ENCODE results near the gene PTPRT. TPM values are rescaled to one million over a fixed set of nuclear protein-coding genes. Genes with fewer than 3 reads are reported as not detected.

Gene PTPRT
- total RNA-seq, 1 experiment from 2014 or later = 0.13 TPM

GRCh38 chr20:43046966-43047365 lies 142.7 kb downstream of the PTPRT start:
- Histone ChIP-seq H2BK120ac (ENCODE audit: low read depth, low read length, poor library complexity, severe bottlenecking) (no peak overlapping the region), H4K5ac (ENCODE audit: insufficient read length, low read depth, low read length) (no peak overlapping the region), H3K79me1 (ENCODE audit: insufficient read depth, low read depth, low read length, poor library complexity, severe bottlenecking) (no peaks in the 10 kb centered on the region), H2AFZ (ENCODE audit: low read length) (no peak overlapping the region), H3K4me2 (ENCODE audit: insufficient read depth, insufficient read length, low read length) (no peak overlapping the region), H3K23me2 (ENCODE audit: insufficient read length, low read depth, low read length, poor library complexity, severe bottlenecking) (no peaks in the 10 kb centered on the region), H3K18ac (ENCODE audit: insufficient read length, low read depth, low read length) (no peak overlapping the region), H2BK12ac (ENCODE audit: insufficient read length, low read depth, low read length) (no peak overlapping the region), H2BK15ac (ENCODE audit: low read depth, low read length) (no peak overlapping the region), H3K9ac (ENCODE audit: extremely low read depth, insufficient read length, low read length) (no peak overlapping the region), H3K4me1 (ENCODE audit: insufficient read depth, low read length) (no peaks in the 10 kb centered on the region), H3K9me3 (ENCODE audit: control insufficient read depth, low read depth, low read length) (peaks cover 5% of the 10 kb centered on the region), H3K27me3 (ENCODE audit: insufficient read depth, low read length) (no peaks in the 10 kb centered on the region), H4K8ac (replicated peaks; ENCODE audit: insufficient read length, low read depth, low read length) (no peak overlapping the region), H2BK5ac (ENCODE audit: insufficient read length, low read length) (no peak overlapping the region), H4K20me1 (ENCODE audit: control insufficient read depth, insufficient read depth, insufficient read length) (no peaks in the 10 kb centered on the region), H3K27ac (ENCODE audit: insufficient read length, low read depth, low read length) (no peak overlapping the region), H2BK20ac (ENCODE audit: low read depth, low read length, poor library complexity, severe bottlenecking) (no peak overlapping the region), H3K4ac (ENCODE audit: low read depth, low read length) (no peak overlapping the region), H3K14ac (ENCODE audit: insufficient read depth, low read length) (no peak overlapping the region), H3K23ac (ENCODE audit: insufficient read length, low read depth, low read length) (no peak overlapping the region), H3K56ac (ENCODE audit: insufficient read length, low read depth, low read length) (no peak overlapping the region), H2AK5ac (ENCODE audit: insufficient read length, low read length) (no peak overlapping the region), H3T11ph (ENCODE audit: low read length) (no peak overlapping the region), H3K79me2 (ENCODE audit: insufficient read depth, low read length) (no peaks in the 10 kb centered on the region), H4K91ac (ENCODE audit: insufficient read length, low read depth, low read length) (no peak overlapping the region)
- Mint-ChIP-seq H3K4me1 (peaks cover 2 to 10% of the 10 kb centered on the region in 2 experiments; a peak in 2 of 4 replicates), H3K27me3 (ENCODE audit: low read depth) (peaks cover 14% of the 10 kb centered on the region), H3K36me3 (ENCODE audit: insufficient read depth in 1 of 3, low read depth in 3 of 3) (no peaks in the 10 kb centered on the region), H3K4me3 (no peak overlapping the region), H3K27ac (no peak overlapping the region), H3K9me3 (no peaks in the 10 kb centered on the region)
- TF ChIP-seq, protein P1, sequence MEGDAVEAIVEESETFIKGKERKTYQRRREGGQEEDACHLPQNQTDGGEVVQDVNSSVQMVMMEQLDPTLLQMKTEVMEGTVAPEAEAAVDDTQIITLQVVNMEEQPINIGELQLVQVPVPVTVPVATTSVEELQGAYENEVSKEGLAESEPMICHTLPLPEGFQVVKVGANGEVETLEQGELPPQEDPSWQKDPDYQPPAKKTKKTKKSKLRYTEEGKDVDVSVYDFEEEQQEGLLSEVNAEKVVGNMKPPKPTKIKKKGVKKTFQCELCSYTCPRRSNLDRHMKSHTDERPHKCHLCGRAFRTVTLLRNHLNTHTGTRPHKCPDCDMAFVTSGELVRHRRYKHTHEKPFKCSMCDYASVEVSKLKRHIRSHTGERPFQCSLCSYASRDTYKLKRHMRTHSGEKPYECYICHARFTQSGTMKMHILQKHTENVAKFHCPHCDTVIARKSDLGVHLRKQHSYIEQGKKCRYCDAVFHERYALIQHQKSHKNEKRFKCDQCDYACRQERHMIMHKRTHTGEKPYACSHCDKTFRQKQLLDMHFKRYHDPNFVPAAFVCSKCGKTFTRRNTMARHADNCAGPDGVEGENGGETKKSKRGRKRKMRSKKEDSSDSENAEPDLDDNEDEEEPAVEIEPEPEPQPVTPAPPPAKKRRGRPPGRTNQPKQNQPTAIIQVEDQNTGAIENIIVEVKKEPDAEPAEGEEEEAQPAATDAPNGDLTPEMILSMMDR (conservative IDR thresholded peaks at IDR 0.05) = no peak
- no CpG with 5 or more reads among the region's 7 CpGs for WGBS (ENCODE audit: extremely low coverage, insufficient read length, low lambda C conversion rate)
- DNase-seq = no peak
